Peyer's patch (tissue), 4 donors: ENCODE measurements around the gene LYPD1.

Experiments used
- POLR2A ChIP-seq, 2 donors: fragments of 450-650 bp; IDR thresholded peaks; one replicate each; pipeline ENCODE4 v1.5.1; 2017; ENCODE audit warnings: antibody characterized with exemption in 2 of 2, mild to moderate bottlenecking in 2 of 2, moderate library complexity in 2 of 2
- TF ChIP-seq, protein P1 (sequence below), 6 experiments: fragments of 450-650 bp in 4 of 6; fragments of 200-600 bp in 2 of 6; sonication (generic) in 1 of 6; IDR thresholded peaks; one replicate each; pipeline ENCODE4 v1.5.1; 2017 to 2019; ENCODE audit warnings: antibody characterized with exemption in 6 of 6, mild to moderate bottlenecking in 3 of 6, moderate library complexity in 1 of 6

DNA sequence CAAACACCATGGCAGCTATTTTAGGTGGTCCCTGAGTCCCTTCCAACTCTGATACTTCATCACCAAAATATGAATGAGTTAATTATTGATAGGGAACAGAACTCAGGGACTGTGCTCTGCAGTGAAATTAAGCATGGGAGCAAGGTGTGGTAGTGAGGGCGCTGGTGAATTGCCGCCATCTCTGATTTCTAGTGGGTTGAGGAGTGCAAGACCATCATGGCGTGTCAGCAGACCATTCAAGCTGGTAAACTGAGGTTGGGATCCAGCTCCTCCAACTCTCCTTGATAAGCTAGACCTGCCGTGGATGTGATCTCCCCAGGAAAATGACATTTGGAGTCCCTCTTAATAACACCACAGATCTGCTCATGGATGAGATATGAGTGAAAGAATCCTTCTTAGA, 70.4 kb downstream of the LYPD1 start:
- TF ChIP-seq, protein P1, sequence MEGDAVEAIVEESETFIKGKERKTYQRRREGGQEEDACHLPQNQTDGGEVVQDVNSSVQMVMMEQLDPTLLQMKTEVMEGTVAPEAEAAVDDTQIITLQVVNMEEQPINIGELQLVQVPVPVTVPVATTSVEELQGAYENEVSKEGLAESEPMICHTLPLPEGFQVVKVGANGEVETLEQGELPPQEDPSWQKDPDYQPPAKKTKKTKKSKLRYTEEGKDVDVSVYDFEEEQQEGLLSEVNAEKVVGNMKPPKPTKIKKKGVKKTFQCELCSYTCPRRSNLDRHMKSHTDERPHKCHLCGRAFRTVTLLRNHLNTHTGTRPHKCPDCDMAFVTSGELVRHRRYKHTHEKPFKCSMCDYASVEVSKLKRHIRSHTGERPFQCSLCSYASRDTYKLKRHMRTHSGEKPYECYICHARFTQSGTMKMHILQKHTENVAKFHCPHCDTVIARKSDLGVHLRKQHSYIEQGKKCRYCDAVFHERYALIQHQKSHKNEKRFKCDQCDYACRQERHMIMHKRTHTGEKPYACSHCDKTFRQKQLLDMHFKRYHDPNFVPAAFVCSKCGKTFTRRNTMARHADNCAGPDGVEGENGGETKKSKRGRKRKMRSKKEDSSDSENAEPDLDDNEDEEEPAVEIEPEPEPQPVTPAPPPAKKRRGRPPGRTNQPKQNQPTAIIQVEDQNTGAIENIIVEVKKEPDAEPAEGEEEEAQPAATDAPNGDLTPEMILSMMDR (IDR thresholded peaks at IDR 0.05) = no peak
- TF ChIP-seq POLR2A (IDR thresholded peaks at IDR 0.05) = no peak
